Panc1 (cell line): ENCODE measurements around the gene TIMM44. TPM values are rescaled to one million over a fixed set of nuclear protein-coding genes. Genes with fewer than 3 reads are reported as not detected.

ENCODE experiments used
- ATAC-seq: fragments of 200-7000 bp; cut with Tn5 transposase; 2 replicates; pipeline ENCODE4 v1.9.1; 2020; ENCODE audit warnings: mild to moderate bottlenecking, moderate library complexity
- BruUV-seq: library from RNA; stranded (reverse); fragments of 400-500 nt; replicated peaks from 2 replicates; lab custom pipeline; 2021; lab: Mats Ljungman, UMichigan
- CTCF ChIA-PET: fragments of 300-600 bp; sonication (Branson Sonifier 250); formaldehyde crosslinking; loops from one replicate; lab custom pipeline; 2022; ENCODE audit warnings: antibody characterized with exemption; lab: Charles Lee
- POLR2A ChIA-PET: fragments of 300-600 bp; sonication (Branson Sonifier 250); formaldehyde crosslinking; loops from one replicate; lab custom pipeline; 2022; ENCODE audit warnings: antibody characterized with exemption; lab: Charles Lee
- DNase-seq: peaks from one replicate; pipeline ENCODE4 v3.0.0-alpha.2; 2010; ENCODE audit warnings: low read depth, low spot score
- H3K27ac ChIP-seq: 2 replicates; pipeline ENCODE4 v1.5.1; 2011; ENCODE audit warnings: mild to moderate bottlenecking, low read length, inconsistent platforms
- H3K27me3 ChIP-seq: fragments of 200-500 bp; sonication (Bioruptor generic); 2 replicates; pipeline ENCODE4 v1.6.0; 2014; ENCODE audit warnings: low read length, inconsistent platforms; ENCODE audit not compliant: control insufficient read depth, insufficient read depth
- H3K36me3 ChIP-seq: fragments of 200-500 bp; sonication (Bioruptor generic); 2 replicates; pipeline ENCODE4 v1.5.1; 2014; ENCODE audit warnings: inconsistent platforms, mild to moderate bottlenecking, low read length, moderate library complexity; ENCODE audit not compliant: control insufficient read depth, insufficient read depth
- H3K4me1 ChIP-seq: 2 replicates; pipeline ENCODE4 v1.5.1; 2011; ENCODE audit warnings: inconsistent platforms, mild to moderate bottlenecking, low read length, moderate library complexity; ENCODE audit not compliant: control insufficient read depth, insufficient read depth
- H3K4me3 ChIP-seq, 2 experiments: 2 replicates each; pipeline ENCODE4 v1.5.1; 2011 to 2012; ENCODE audit warnings: low read depth in 2 of 2, low read length in 2 of 2, mild to moderate bottlenecking in 2 of 2, inconsistent platforms in 1 of 2, moderate library complexity in 1 of 2
- H3K9me3 ChIP-seq: fragments of 200-500 bp; sonication (Bioruptor generic); 2 replicates; pipeline ENCODE4 v1.5.1; 2014; ENCODE audit warnings: low read depth, mild to moderate bottlenecking, inconsistent platforms, low read length, moderate library complexity; ENCODE audit not compliant: control insufficient read depth, insufficient read depth
- CTCF ChIP-seq: fragments of 450-650 bp; IDR thresholded peaks from 2 replicates; pipeline ENCODE4 v1.5.1; 2017; ENCODE audit warnings: mild to moderate bottlenecking
- POLR2AphosphoS5 ChIP-seq: IDR thresholded peaks from 2 replicates; pipeline ENCODE4 v1.6.1; 2012; ENCODE audit warnings: mild to moderate bottlenecking, low read depth, low read length, moderate library complexity
- REST ChIP-seq, 2 experiments: IDR thresholded peaks; 2 replicates each; pipeline ENCODE4 v1.6.1; 2011 to 2012; ENCODE audit warnings: low read depth in 2 of 2, control low read depth in 1 of 2, low read length in 1 of 2, mild to moderate bottlenecking in 1 of 2, moderate library complexity in 1 of 2; ENCODE audit not compliant: insufficient read depth in 1 of 2
- SIN3A ChIP-seq: IDR thresholded peaks from 2 replicates; pipeline ENCODE4 v1.6.1; 2012; ENCODE audit warnings: low read depth, mild to moderate bottlenecking, low read length, moderate library complexity, borderline replicate concordance; ENCODE audit not compliant: insufficient read depth
- TCF7L2 ChIP-seq: IDR thresholded peaks from 2 replicates; pipeline ENCODE4 v1.6.1; 2011; ENCODE audit warnings: mild to moderate bottlenecking, low read depth, low read length, inconsistent platforms
- in situ Hi-C: cut with HindIII; loops from 2 replicates; pipeline ENCODE4 v1.10.0; 2016; ENCODE audit warnings: low sequenced_read_pairs, low pct_unique_long_range_greater_than_20kb
- intact Hi-C: fragments of 100-400 bp; cut with micrococcal nuclease; formaldehyde crosslinking; loops from one replicate; pipeline ENCODE4 v1.10.0; 2022; ENCODE audit not compliant: unreplicated experiment
- total RNA-seq: library from RNA; stranded (reverse); gene quantifications from one replicate; pipeline ENCODE4 v1.2.1, GENCODE V29; 2021; ENCODE audit not compliant: unreplicated experiment

Gene TIMM44
- total RNA-seq, 1 experiment from 2014 or later, result 105 TPM

- in situ Hi-C loops, result no loop called here
Observed at GRCh38 chr19:7983286-7983950, 40.0 kb upstream of the TIMM44 start.

GRCh38 chr19:7982651-7983099, 39.2 kb upstream of the TIMM44 start:
- ATAC-seq, result no peak
- Histone ChIP-seq H3K9me3 (no peaks in the 10 kb centered on the region), H3K27me3 (no peaks in the 10 kb centered on the region), H3K4me3 (no peak overlapping the region), H3K36me3 (no peaks in the 10 kb centered on the region), H3K4me1 (peaks cover 10% of the 10 kb centered on the region), H3K27ac (no peak overlapping the region)
- no peak for DNase-seq
- in situ Hi-C loops (no loop called here), intact Hi-C loops (no loop called here)
- TF ChIP-seq SIN3A, result no peak
- no peak for TF ChIP-seq REST (IDR thresholded peaks at IDR 0.05; ENCODE audit: insufficient read depth in 1 of 2, low read depth in 2 of 2, low read length in 1 of 2)
- TF ChIP-seq CTCF, result no peak
- TF ChIP-seq POLR2AphosphoS5, result no peak
- TF ChIP-seq TCF7L2, result no peak
- no TSS peak for BruUV-seq
- CTCF ChIA-PET, result interaction anchor here (0.5 kb wide), 1 partner anchor 13 kb away, joined by 3 read pairs; no protein-coding TSS in a partner anchor
- POLR2A ChIA-PET, result no interaction called here

More at GRCh38 chr19:7983286-7983950, 40.0 kb upstream of the TIMM44 start:
- DNase-seq (no peak), ATAC-seq (no peak)
- no TSS peak for BruUV-seq
- Histone ChIP-seq H3K27me3 (no peaks in the 10 kb centered on the region), H3K36me3 (no peaks in the 10 kb centered on the region), H3K4me1 (peaks cover 10% of the 10 kb centered on the region), H3K4me3 (no peak overlapping the region), H3K9me3 (no peaks in the 10 kb centered on the region), H3K27ac (no peak overlapping the region)
- POLR2A ChIA-PET, result no interaction called here
- CTCF ChIA-PET, result interaction anchor here (0.5 kb wide), 1 partner anchor 13 kb away, joined by 3 read pairs; no protein-coding TSS in a partner anchor
- no peak for TF ChIP-seq CTCF
- no peak for TF ChIP-seq POLR2AphosphoS5
- no peak for TF ChIP-seq SIN3A
- no peak for TF ChIP-seq TCF7L2
- TF ChIP-seq REST (IDR thresholded peaks at IDR 0.05; ENCODE audit: insufficient read depth in 1 of 2, low read depth in 2 of 2, low read length in 1 of 2), result no peak
- intact Hi-C loops, result no loop called here
